ENCODE data around the gene PICALM. TPM values are rescaled to one million over a fixed set of nuclear protein-coding genes. Genes with fewer than 3 reads are reported as not detected.

The PICALM gene
- total and polyA plus RNA-seq, 9 of the 15 experiments (the other 6 are each of a cell fraction or from before 2014, with no cell fraction given) = 41.3 to 990 (median 309) TPM

- TF ChIP-seq PHF8 (IDR thresholded peaks at IDR 0.05; ENCODE audit: borderline replicate concordance, low read length) (no peak; the same call in 1 of the 2 replicates), HBP1 (CRISPR knock-in tag; IDR thresholded peaks at IDR 0.05) (no peak), ELK1 (CRISPR knock-in tag; IDR thresholded peaks at IDR 0.05) (no peak), ZHX1 (conservative IDR thresholded peaks at IDR 0.05; ENCODE audit: low read length) (no peak), ASH1L (IDR thresholded peaks at IDR 0.05; ENCODE audit: borderline replicate concordance, low read depth, partially characterized antibody) (no peak), POU5F1 (IDR thresholded peaks at IDR 0.05; ENCODE audit: borderline replicate concordance, low read depth, low read length, partially characterized antibody) (no peak), TEAD4 (IDR thresholded peaks at IDR 0.05; ENCODE audit: low read length) (no peak), TEAD4 (CRISPR knock-in tag; IDR thresholded peaks at IDR 0.05; ENCODE audit: borderline replicate concordance) (no peak), SAFB2 (IDR thresholded peaks at IDR 0.05; ENCODE audit: borderline replicate concordance, low read depth, low read length, severe bottlenecking) (no peak), RCOR1 (IDR thresholded peaks at IDR 0.05; ENCODE audit: borderline replicate concordance in 1 of 2, low read depth in 2 of 2, low read length in 2 of 2) (0 out of 4 replicates have a peak, but pooled peaks of 1 of the 2 experiments have one; percentile 34), ZNF133 (CRISPR knock-in tag; IDR thresholded peaks at IDR 0.05) (no peak), ZNF583 (CRISPR knock-in tag; IDR thresholded peaks at IDR 0.05) (no peak), DMBX1 (CRISPR knock-in tag; IDR thresholded peaks at IDR 0.05; ENCODE audit: borderline replicate concordance) (no peak), MYNN (IDR thresholded peaks at IDR 0.05) (no peak), MYNN (CRISPR knock-in tag; IDR thresholded peaks at IDR 0.05) (no peak), ZNF197 (CRISPR knock-in tag; IDR thresholded peaks at IDR 0.05; ENCODE audit: low read depth) (no peak), BCOR (IDR thresholded peaks at IDR 0.05) (no peak), CREM (IDR thresholded peaks at IDR 0.05; ENCODE audit: low read depth) (no peak), ZNF77 (CRISPR knock-in tag; IDR thresholded peaks at IDR 0.05) (no peak), PHB (CRISPR knock-in tag; IDR thresholded peaks at IDR 0.05) (no peak), MYC (IDR thresholded peaks at IDR 0.05; ENCODE audit: low read depth, low read length) (peak; percentile 47; the same call in 1 of the 2 replicates), MYC (CRISPR knock-in tag; IDR thresholded peaks at IDR 0.05; ENCODE audit: borderline replicate concordance, low read depth) (no peak), TAF15 (IDR thresholded peaks at IDR 0.05; ENCODE audit: low read depth, low read length) (no peak), STAG1 (CRISPR knock-in tag; IDR thresholded peaks at IDR 0.05; ENCODE audit: borderline replicate concordance) (no peak)
- TF ChIP-seq, protein P1, sequence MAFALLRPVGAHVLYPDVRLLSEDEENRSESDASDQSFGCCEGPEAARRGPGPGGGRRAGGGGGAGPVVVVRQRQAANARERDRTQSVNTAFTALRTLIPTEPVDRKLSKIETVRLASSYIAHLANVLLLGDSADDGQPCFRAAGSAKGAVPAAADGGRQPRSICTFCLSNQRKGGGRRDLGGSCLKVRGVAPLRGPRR (CRISPR knock-in tag; IDR thresholded peaks at IDR 0.05) = no peak
Measured at GRCh38 chr11:86108890-86109638, 40.2 kb upstream of the PICALM start (continued).

Measured in K562 (cell line).